ENCODE data around the gene CDYL2.
A peak's percentile ranks its signal among the peaks of the same experiment; 100 is the strongest.

The CDYL2 gene

GRCh38 chr16:80804526-80805383, at the start of gene CDYL2:
Gene CDYL2 (minus strand): TSS chr16:80804598. CDS start chr16:80804173, 425 bp downstream.
- Histone ChIP-seq H3K9me3 (no peaks in the 10 kb centered on the region; the same call in 1 of the 2 replicates), H3K4me1 (peaks cover 37% of the 10 kb centered on the region), H3K27ac (peak within 1 kb of the TSS; percentile 75), H3K9ac (peak within 1 kb of the TSS; percentile 80), H4K20me1 (peaks cover 17% of the 10 kb centered on the region; the same call in 1 of the 2 replicates), H3K36me3 (no peaks in the 10 kb centered on the region), H3K27me3 (no peaks in the 10 kb centered on the region), H3K4me2 (peak within 1 kb of the TSS; percentile 88), H3K4me3 (peak within 1 kb of the TSS; percentile 84)
- no peak for TF ChIP-seq Cebpa-rat (IDR thresholded peaks at IDR 0.05)

GRCh38 chr16:80852261-80852872, 48.0 kb upstream of the CDYL2 start:
- Histone ChIP-seq H3K9me3 (no peaks in the 10 kb centered on the region), H3K27ac (no peak overlapping the region), H3K9ac (no peak overlapping the region), H3K4me1 (no peaks in the 10 kb centered on the region), H3K4me2 (no peak overlapping the region), H3K4me3 (no peak overlapping the region), H3K36me3 (no peaks in the 10 kb centered on the region), H4K20me1 (no peaks in the 10 kb centered on the region), H3K27me3 (no peaks in the 10 kb centered on the region)
- TF ChIP-seq Cebpa-rat (IDR thresholded peaks at IDR 0.05) = no peak

- Histone ChIP-seq H3K4me1 (no peaks in the 10 kb centered on the region), H3K9ac (no peak overlapping the region), H3K4me3 (no peak overlapping the region), H3K4me2 (no peak overlapping the region), H3K36me3 (no peaks in the 10 kb centered on the region), H3K27me3 (no peaks in the 10 kb centered on the region), H4K20me1 (no peaks in the 10 kb centered on the region), H3K27ac (no peak overlapping the region), H3K9me3 (no peaks in the 10 kb centered on the region)
- TF ChIP-seq Cebpa-rat (IDR thresholded peaks at IDR 0.05) = no peak
Observed at GRCh38 chr16:80851831-80852230, 47.4 kb upstream of the CDYL2 start.

- H3K27ac ChIP-seq = no peak overlapping the region
Observed at GRCh38 chr16:80850757-80851156, 46.4 kb upstream of the CDYL2 start.

GRCh38 chr16:80848862-80849261, 44.5 kb upstream of the CDYL2 start:
- Histone ChIP-seq H3K9ac (no peak overlapping the region), H3K27me3 (no peaks in the 10 kb centered on the region), H3K4me3 (no peak overlapping the region), H3K9me3 (peaks cover 5% of the 10 kb centered on the region; the same call in 1 of the 2 replicates), H3K4me1 (no peaks in the 10 kb centered on the region), H3K36me3 (no peaks in the 10 kb centered on the region), H4K20me1 (no peaks in the 10 kb centered on the region), H3K4me2 (no peak overlapping the region), H3K27ac (no peak overlapping the region)
- no peak for TF ChIP-seq Cebpa-rat (IDR thresholded peaks at IDR 0.05)

More at GRCh38 chr16:80850757-80851156, 46.4 kb upstream of the CDYL2 start:
- H3K4me3 ChIP-seq = no peak overlapping the region
- H3K4me2 ChIP-seq = no peak overlapping the region
- no peaks in the 10 kb centered on the region for H3K9me3 ChIP-seq
- H3K27me3 ChIP-seq = no peaks in the 10 kb centered on the region
- TF ChIP-seq Cebpa-rat (IDR thresholded peaks at IDR 0.05) = no peak
- no peaks in the 10 kb centered on the region for H3K4me1 ChIP-seq
- no peaks in the 10 kb centered on the region for H4K20me1 ChIP-seq
- H3K36me3 ChIP-seq = no peaks in the 10 kb centered on the region
- H3K9ac ChIP-seq = no peak overlapping the region

GRCh38 chr16:80846680-80847079, 42.3 kb upstream of the CDYL2 start:
- H3K27me3 ChIP-seq = no peaks in the 10 kb centered on the region
- H3K4me3 ChIP-seq = no peak overlapping the region
- H4K20me1 ChIP-seq = no peaks in the 10 kb centered on the region
- TF ChIP-seq Cebpa-rat (IDR thresholded peaks at IDR 0.05) = no peak
- no peaks in the 10 kb centered on the region for H3K4me1 ChIP-seq
- H3K9ac ChIP-seq = no peak overlapping the region
- H3K4me2 ChIP-seq = no peak overlapping the region
- H3K36me3 ChIP-seq = no peaks in the 10 kb centered on the region
- H3K9me3 ChIP-seq = peaks cover 10% of the 10 kb centered on the region; the same call in 1 of the 2 replicates
- no peak overlapping the region for H3K27ac ChIP-seq

- TF ChIP-seq Cebpa-rat (IDR thresholded peaks at IDR 0.05) = no peak
- Histone ChIP-seq H4K20me1 (no peaks in the 10 kb centered on the region), H3K36me3 (no peaks in the 10 kb centered on the region), H3K27me3 (no peaks in the 10 kb centered on the region), H3K27ac (no peak overlapping the region), H3K4me1 (no peaks in the 10 kb centered on the region), H3K4me2 (no peak overlapping the region), H3K9me3 (peaks cover 10% of the 10 kb centered on the region; the same call in 1 of the 2 replicates), H3K4me3 (no peak overlapping the region), H3K9ac (no peak overlapping the region)
Observed at GRCh38 chr16:80846275-80846674, 41.9 kb upstream of the CDYL2 start.

- no peaks in the 10 kb centered on the region for H3K4me1 ChIP-seq
- H3K27ac ChIP-seq = no peak overlapping the region
- no peak overlapping the region for H3K4me2 ChIP-seq
- H3K9me3 ChIP-seq = peaks cover 14% of the 10 kb centered on the region; the same call in 1 of the 2 replicates
- no peak overlapping the region for H3K9ac ChIP-seq
- H3K36me3 ChIP-seq = no peaks in the 10 kb centered on the region
- no peak overlapping the region for H3K4me3 ChIP-seq
- H3K27me3 ChIP-seq = no peaks in the 10 kb centered on the region
- H4K20me1 ChIP-seq = no peaks in the 10 kb centered on the region
- TF ChIP-seq Cebpa-rat (IDR thresholded peaks at IDR 0.05) = no peak
Observed at GRCh38 chr16:80844395-80844794, 40.0 kb upstream of the CDYL2 start.

- Histone ChIP-seq H3K36me3 (no peaks in the 10 kb centered on the region), H3K4me3 (no peak overlapping the region), H3K27ac (no peak overlapping the region), H3K4me2 (no peak overlapping the region), H3K27me3 (no peaks in the 10 kb centered on the region), H3K4me1 (no peaks in the 10 kb centered on the region), H3K9me3 (peaks cover 14% of the 10 kb centered on the region; the same call in 1 of the 2 replicates), H3K9ac (no peak overlapping the region), H4K20me1 (no peaks in the 10 kb centered on the region)
- no peak for TF ChIP-seq Cebpa-rat (IDR thresholded peaks at IDR 0.05)
Observed at GRCh38 chr16:80841231-80841630, 36.8 kb upstream of the CDYL2 start.

GRCh38 chr16:80837533-80838147, 33.2 kb upstream of the CDYL2 start:
- TF ChIP-seq Cebpa-rat (IDR thresholded peaks at IDR 0.05) = no peak
- H3K9me3 ChIP-seq = peaks cover 4% of the 10 kb centered on the region; the same call in 1 of the 2 replicates
- H4K20me1 ChIP-seq = no peaks in the 10 kb centered on the region
- no peaks in the 10 kb centered on the region for H3K36me3 ChIP-seq
- no peak overlapping the region for H3K4me2 ChIP-seq
- no peaks in the 10 kb centered on the region for H3K27me3 ChIP-seq
- no peak overlapping the region for H3K27ac ChIP-seq
- H3K4me1 ChIP-seq = no peaks in the 10 kb centered on the region
- H3K4me3 ChIP-seq = no peak overlapping the region
- no peak overlapping the region for H3K9ac ChIP-seq
